Measurements from ENCODE around the gene DHX40.

DNA sequence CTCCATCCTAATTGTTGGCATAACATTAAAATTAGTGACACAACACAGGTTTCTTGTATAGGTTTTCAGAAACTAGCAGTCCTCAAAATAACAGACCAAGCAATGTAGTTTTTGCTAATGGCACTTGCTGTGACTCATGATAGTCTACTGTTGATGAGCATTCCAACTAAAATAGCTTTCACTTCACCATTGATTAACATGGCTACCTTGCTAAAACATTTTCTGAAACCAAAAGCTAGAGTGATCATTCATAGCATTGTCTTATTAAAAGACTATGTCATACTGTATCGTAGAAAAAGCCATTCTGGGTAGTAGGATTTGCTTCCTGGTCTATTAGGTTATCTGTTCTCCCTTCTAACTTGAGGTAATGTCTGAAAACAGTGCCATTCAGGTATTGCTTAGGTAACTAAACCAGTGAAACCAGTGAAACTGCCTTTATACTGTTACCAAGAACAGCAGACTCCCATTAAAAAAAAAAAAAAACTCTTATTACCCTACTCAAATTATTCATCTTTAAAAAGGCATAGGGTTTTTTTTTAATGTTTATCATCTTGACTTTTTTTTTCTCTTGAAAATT lies 51.8 kb downstream of the DHX40 start:
- TF ChIP-seq, protein P1, sequence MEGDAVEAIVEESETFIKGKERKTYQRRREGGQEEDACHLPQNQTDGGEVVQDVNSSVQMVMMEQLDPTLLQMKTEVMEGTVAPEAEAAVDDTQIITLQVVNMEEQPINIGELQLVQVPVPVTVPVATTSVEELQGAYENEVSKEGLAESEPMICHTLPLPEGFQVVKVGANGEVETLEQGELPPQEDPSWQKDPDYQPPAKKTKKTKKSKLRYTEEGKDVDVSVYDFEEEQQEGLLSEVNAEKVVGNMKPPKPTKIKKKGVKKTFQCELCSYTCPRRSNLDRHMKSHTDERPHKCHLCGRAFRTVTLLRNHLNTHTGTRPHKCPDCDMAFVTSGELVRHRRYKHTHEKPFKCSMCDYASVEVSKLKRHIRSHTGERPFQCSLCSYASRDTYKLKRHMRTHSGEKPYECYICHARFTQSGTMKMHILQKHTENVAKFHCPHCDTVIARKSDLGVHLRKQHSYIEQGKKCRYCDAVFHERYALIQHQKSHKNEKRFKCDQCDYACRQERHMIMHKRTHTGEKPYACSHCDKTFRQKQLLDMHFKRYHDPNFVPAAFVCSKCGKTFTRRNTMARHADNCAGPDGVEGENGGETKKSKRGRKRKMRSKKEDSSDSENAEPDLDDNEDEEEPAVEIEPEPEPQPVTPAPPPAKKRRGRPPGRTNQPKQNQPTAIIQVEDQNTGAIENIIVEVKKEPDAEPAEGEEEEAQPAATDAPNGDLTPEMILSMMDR (conservative IDR thresholded peaks at IDR 0.05): no peak
- TF ChIP-seq ZFX (IDR thresholded peaks at IDR 0.05): no peak
